HG02938 (cell line): ENCODE results near the gene SFT2D2.
"Not testable (repeated sequence)": the region's sequence is repeated elsewhere in the genome, so short reads cannot be mapped to it uniquely, and the experiment has no call there.

ENCODE experiments used
- ATAC-seq: cut with Tn5 transposase; IDR thresholded peaks from one replicate; pipeline ENCODE4 v1.9.1; 2021; ENCODE audit warnings: mild to moderate bottlenecking, moderate library complexity; ENCODE audit not compliant: unreplicated experiment

The SFT2D2 gene

GRCh38 chr1:168225476-168226190 is at the start of gene SFT2D2:
Gene SFT2D2, plus strand, starts transcription at chr1:168226004. Its CDS starts 76 bp downstream, at chr1:168226080.
- peak; percentile 58 for ATAC-seq

- ATAC-seq: no peak
These were observed 47.6 kb upstream of the SFT2D2 start for GRCh38 chr1:168178227-168178637.

GRCh38 chr1:168178638-168179437 is 47.0 kb upstream of the SFT2D2 start, which contains the start of gene TIPRL:
Gene TIPRL, plus strand, starts transcription at chr1:168178962. Its CDS starts 116 bp downstream, at chr1:168179078.
- ATAC-seq: peak; percentile 86

GRCh38 chr1:168179438-168180147 is 46.2 kb upstream of the SFT2D2 start:
- no peak for ATAC-seq

GRCh38 chr1:168180148-168180524 is 45.7 kb upstream of the SFT2D2 start:
- ATAC-seq: no peak

- not testable (repeated sequence) for ATAC-seq
These were observed 44.6 kb upstream of the SFT2D2 start for GRCh38 chr1:168181063-168181720.

- ATAC-seq: no peak
These were observed 38.6 kb upstream of the SFT2D2 start for GRCh38 chr1:168187177-168187576.

GRCh38 chr1:168190403-168190802 is 35.4 kb upstream of the SFT2D2 start:
- no peak for ATAC-seq

- no peak for ATAC-seq
These were observed 30.3 kb upstream of the SFT2D2 start for GRCh38 chr1:168195199-168196135.

GRCh38 chr1:168199056-168199455 is 26.7 kb upstream of the SFT2D2 start:
- ATAC-seq: no peak

GRCh38 chr1:168202941-168203654 is 22.7 kb upstream of the SFT2D2 start:
- no peak for ATAC-seq

- no peak for ATAC-seq
These were observed 19.7 kb upstream of the SFT2D2 start for GRCh38 chr1:168206111-168206510.

- ATAC-seq: not testable (repeated sequence)
These were observed 18.1 kb upstream of the SFT2D2 start for GRCh38 chr1:168207673-168208072.

GRCh38 chr1:168210312-168210711 is 15.5 kb upstream of the SFT2D2 start:
- ATAC-seq: no peak

- ATAC-seq: no peak
These were observed 12.5 kb upstream of the SFT2D2 start for GRCh38 chr1:168213349-168213748.

- no peak for ATAC-seq
These were observed 9.6 kb upstream of the SFT2D2 start for GRCh38 chr1:168216171-168216570.

GRCh38 chr1:168217664-168218063 is 8.1 kb upstream of the SFT2D2 start:
- ATAC-seq: no peak

- no peak for ATAC-seq
These were observed 7.1 kb upstream of the SFT2D2 start for GRCh38 chr1:168218658-168219057.

GRCh38 chr1:168220470-168220871 is 5.3 kb upstream of the SFT2D2 start:
- ATAC-seq: no peak
